Thyroid gland (tissue), 4 donors: ENCODE data around the gene ADCY9. TPM values are rescaled to one million over a fixed set of nuclear protein-coding genes. Genes with fewer than 3 reads are reported as not detected.

Experiments
- DNase-seq, 2 donors: peaks; one replicate each; pipeline ENCODE4 v3.0.0-alpha.2; 2019
- H3K27ac ChIP-seq, 3 donors: fragments of 200-600 bp; sonication (generic); 1 replicate in 2 of 3; 2 replicates in 1 of 3; pipeline ENCODE4 v1.5.1; 2016 to 2019; ENCODE audit warnings: mild to moderate bottlenecking in 1 of 3, moderate library complexity in 1 of 3
- H3K27me3 ChIP-seq: fragments of 200-600 bp; sonication (generic); one replicate; pipeline ENCODE4 v1.5.1; 2019
- H3K36me3 ChIP-seq, 2 donors: fragments of 200-600 bp; sonication (generic); one replicate each; pipeline ENCODE4 v1.5.1; 2016 to 2019
- H3K4me1 ChIP-seq, 2 donors: fragments of 200-600 bp; sonication (generic); one replicate each; pipeline ENCODE4 v1.5.1; 2017 to 2019
- H3K4me3 ChIP-seq, 3 donors: fragments of 200-600 bp; sonication (generic); replicated peaks in 1 of 3; 1 replicate in 2 of 3; 2 replicates in 1 of 3; pipeline ENCODE4 v1.5.1; 2016; ENCODE audit warnings: mild to moderate bottlenecking in 1 of 3
- H3K9me3 ChIP-seq: fragments of 200-600 bp; sonication (generic); one replicate; pipeline ENCODE4 v1.5.1; 2017
- POLR2A ChIP-seq, 2 donors: fragments of 450-650 bp; IDR thresholded peaks; one replicate each; pipeline ENCODE4 v1.6.1; 2017; ENCODE audit warnings: antibody characterized with exemption in 2 of 2, mild to moderate bottlenecking in 2 of 2, moderate library complexity in 1 of 2
- WGBS, 2 donors: methylation state at CpG; one replicate each; pipeline ENCODE4 v1.1.5; 2017; 5-methylcytosine and 5-hydroxymethylcytosine counted together
- intact Hi-C: fragments of 100-400 bp; cut with DNase I; formaldehyde crosslinking; loops from one replicate; pipeline ENCODE4 v1.15.1; 2023
- total RNA-seq, 4 donors: library from RNA; depleted of rRNA; stranded (reverse); fragments of >200 nt; gene quantifications; one replicate each; pipeline ENCODE4 v1.2.3, GENCODE V29; 2016
- TF ChIP-seq, protein P1 (sequence below), 6 experiments: fragments of 200-600 bp in 3 of 6; fragments of 450-650 bp in 3 of 6; sonication (generic) in 3 of 6; IDR thresholded peaks; one replicate each; pipeline ENCODE4 v1.5.1; 2016 to 2019; ENCODE audit warnings: antibody characterized with exemption in 6 of 6, mild to moderate bottlenecking in 2 of 6, inconsistent platforms in 1 of 6, moderate library complexity in 1 of 6

Gene ADCY9
- total RNA-seq, 4 donors from 2014 or later, result 61.4 to 123 (median 94.1) TPM

DNA sequence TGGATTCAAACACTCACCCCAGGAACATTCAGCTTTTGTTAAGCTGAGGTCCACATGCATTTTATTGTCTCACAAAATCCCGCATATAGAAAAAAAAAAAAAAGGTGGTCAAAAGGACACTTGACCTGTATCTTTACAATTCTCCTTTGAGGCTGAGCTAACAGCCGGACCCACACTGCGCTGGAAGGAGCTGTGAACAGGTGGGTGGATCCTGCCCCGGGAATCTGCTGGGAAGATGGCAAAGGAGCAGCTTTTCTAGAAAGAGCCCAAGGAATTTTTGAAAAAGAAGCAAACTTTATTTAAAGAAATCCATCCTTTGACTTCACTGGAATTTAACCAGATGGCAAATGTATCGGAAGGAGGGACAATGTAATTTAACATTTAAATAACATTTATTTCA lies 108.1 kb downstream of the ADCY9 start:
- no peaks in the 10 kb centered on the region for H3K36me3 ChIP-seq
- H3K4me1 ChIP-seq, result peaks cover 11 to 13% of the 10 kb centered on the region in 2 donors
- intact Hi-C loops, result no loop called here
- TF ChIP-seq POLR2A (IDR thresholded peaks at IDR 0.05), result no peak
- TF ChIP-seq, protein P1, sequence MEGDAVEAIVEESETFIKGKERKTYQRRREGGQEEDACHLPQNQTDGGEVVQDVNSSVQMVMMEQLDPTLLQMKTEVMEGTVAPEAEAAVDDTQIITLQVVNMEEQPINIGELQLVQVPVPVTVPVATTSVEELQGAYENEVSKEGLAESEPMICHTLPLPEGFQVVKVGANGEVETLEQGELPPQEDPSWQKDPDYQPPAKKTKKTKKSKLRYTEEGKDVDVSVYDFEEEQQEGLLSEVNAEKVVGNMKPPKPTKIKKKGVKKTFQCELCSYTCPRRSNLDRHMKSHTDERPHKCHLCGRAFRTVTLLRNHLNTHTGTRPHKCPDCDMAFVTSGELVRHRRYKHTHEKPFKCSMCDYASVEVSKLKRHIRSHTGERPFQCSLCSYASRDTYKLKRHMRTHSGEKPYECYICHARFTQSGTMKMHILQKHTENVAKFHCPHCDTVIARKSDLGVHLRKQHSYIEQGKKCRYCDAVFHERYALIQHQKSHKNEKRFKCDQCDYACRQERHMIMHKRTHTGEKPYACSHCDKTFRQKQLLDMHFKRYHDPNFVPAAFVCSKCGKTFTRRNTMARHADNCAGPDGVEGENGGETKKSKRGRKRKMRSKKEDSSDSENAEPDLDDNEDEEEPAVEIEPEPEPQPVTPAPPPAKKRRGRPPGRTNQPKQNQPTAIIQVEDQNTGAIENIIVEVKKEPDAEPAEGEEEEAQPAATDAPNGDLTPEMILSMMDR (IDR thresholded peaks at IDR 0.05), result no peak
- DNase-seq, result no peak
- H3K27ac ChIP-seq, result no peak overlapping the region
- 88 to 92% methylated on average over 5 of the region's 5 CpGs for WGBS, 2 donors
- H3K9me3 ChIP-seq, result no peaks in the 10 kb centered on the region
- H3K4me3 ChIP-seq, result no peak overlapping the region
- no peaks in the 10 kb centered on the region for H3K27me3 ChIP-seq

DNA sequence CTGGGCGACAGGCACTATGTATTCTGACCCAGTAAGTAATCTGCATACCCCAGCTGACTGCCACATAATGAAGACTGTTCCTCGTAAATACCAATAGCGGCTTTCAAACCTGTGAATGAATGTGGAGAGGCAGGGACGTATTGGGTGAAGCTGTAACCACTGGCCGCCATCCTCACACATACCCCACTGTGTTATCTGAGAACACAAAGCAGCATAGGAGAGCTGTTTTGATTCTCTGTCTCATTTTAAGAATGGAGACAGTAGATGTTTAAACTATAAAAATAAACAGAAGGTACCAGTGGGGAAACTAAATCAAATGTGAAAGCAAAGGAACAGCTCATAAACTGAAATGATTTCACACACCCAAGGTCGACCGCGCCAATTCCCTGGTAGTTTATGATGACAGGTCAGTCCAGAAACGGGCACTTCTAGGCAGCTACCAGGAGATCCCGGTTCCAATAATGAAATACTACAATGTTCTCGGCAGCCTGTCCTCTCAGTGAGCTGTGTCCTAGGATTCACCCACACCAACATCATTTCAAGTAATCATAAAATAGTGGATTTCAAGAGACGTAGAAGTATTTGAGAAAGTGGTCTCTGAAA lies 109.7 kb downstream of the ADCY9 start:
- Histone ChIP-seq H3K27ac (no peak overlapping the region), H3K36me3 (no peaks in the 10 kb centered on the region), H3K4me3 (no peak overlapping the region), H3K4me1 (peaks cover 4 to 6% of the 10 kb centered on the region in 2 donors), H3K27me3 (no peaks in the 10 kb centered on the region), H3K9me3 (no peaks in the 10 kb centered on the region)
- TF ChIP-seq, protein P1 (IDR thresholded peaks at IDR 0.05), result no peak
- no peak for TF ChIP-seq POLR2A (IDR thresholded peaks at IDR 0.05)
- intact Hi-C loops, result no loop called here
- no peak for DNase-seq
- 94 to 95% methylated on average over 12 of the region's 12 CpGs for WGBS, 2 donors

DNA sequence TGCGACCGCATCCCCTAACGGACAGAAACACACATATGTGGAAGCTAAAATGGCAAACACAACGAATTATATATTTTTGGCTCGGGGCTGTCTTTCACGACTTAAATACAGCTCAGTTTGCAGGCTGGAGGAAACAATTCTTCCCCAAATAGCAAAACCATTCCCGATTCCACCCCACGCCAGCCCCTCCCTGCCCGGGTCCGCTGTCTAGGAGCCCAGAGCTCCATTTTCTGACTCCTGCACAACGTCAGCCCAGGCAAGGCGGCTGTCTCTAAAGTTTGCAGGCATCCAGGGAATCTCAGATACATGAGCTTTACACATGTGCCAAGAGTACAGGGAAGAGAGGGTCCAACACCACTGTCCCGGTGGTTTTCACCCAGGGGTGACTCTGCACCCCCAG lies 110.5 kb downstream of the ADCY9 start:
- 85 to 96% methylated on average over 12 to 13 of the region's 13 CpGs for WGBS, 2 donors
- no peak for DNase-seq
- TF ChIP-seq, protein P1 (IDR thresholded peaks at IDR 0.05), result no peak
- no peak for TF ChIP-seq POLR2A (IDR thresholded peaks at IDR 0.05)
- intact Hi-C loops, result no loop called here
- Histone ChIP-seq H3K27ac (no peak overlapping the region), H3K27me3 (no peaks in the 10 kb centered on the region), H3K36me3 (no peaks in the 10 kb centered on the region), H3K4me1 (peaks cover 4 to 5% of the 10 kb centered on the region in 2 donors), H3K9me3 (no peaks in the 10 kb centered on the region), H3K4me3 (no peak overlapping the region)

DNA sequence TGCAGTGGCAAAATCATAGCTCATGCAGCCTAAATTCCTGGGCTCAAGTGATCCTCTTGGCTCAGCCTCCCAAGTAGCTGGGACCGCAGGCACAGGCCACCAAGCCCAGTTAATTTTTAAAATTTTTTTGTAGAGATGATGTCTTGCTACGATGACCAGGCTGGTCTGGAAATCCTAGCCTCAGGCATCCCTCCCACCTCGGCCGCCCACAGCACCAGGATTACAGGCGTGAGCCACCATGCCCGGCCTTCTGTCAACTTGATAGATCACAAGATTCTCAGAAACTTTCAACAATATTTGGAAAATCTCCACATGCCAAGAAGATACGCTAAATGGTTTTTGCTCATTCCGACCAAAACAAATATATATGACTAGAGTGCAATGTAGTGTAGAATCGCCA lies 111.0 kb downstream of the ADCY9 start:
- TF ChIP-seq, protein P1 (IDR thresholded peaks at IDR 0.05), result no peak
- no peak for TF ChIP-seq POLR2A (IDR thresholded peaks at IDR 0.05)
- Histone ChIP-seq H3K27me3 (no peaks in the 10 kb centered on the region), H3K27ac (no peak overlapping the region), H3K4me3 (no peak overlapping the region), H3K36me3 (no peaks in the 10 kb centered on the region), H3K4me1 (peaks cover under 1 to 4% of the 10 kb centered on the region in 2 donors), H3K9me3 (no peaks in the 10 kb centered on the region)
- no peak for DNase-seq
- WGBS, 2 donors, result 91 to 92% methylated on average over 9 of the region's 9 CpGs
- intact Hi-C loops, result no loop called here

DNA sequence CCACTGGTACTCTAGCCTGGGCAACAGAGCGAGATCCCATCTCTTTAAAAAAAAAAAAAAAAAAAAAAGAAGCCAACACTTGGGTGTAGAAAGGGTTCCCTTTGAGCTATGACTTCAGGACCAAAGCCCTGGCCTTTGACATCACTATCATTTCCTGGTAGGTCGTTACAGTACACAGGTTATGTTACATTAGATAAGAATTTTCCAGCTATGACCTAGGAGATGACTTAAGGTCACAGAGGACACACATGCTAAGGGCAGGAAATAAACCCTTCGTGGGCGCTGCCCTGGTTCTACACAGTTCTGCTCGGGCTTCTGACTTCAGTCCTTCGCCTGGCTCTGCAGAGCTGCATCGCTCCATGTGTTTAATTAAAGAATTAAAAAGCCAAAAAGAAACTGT lies 112.0 kb downstream of the ADCY9 start:
- Histone ChIP-seq H3K36me3 (no peaks in the 10 kb centered on the region), H3K27me3 (no peaks in the 10 kb centered on the region), H3K9me3 (no peaks in the 10 kb centered on the region), H3K27ac (no peak overlapping the region), H3K4me1 (peaks cover 7 to 10% of the 10 kb centered on the region in 2 donors), H3K4me3 (no peak overlapping the region)
- no peak for DNase-seq
- intact Hi-C loops, result no loop called here
- TF ChIP-seq, protein P1 (IDR thresholded peaks at IDR 0.05), result no peak
- whole genome bisulfite sequencing, 2 donors, result 91 to 95% methylated on average over 7 of the region's 7 CpGs
